Muscle layer of colon (tissue), 2 donors: ENCODE results near the gene P3H2.
"Not testable (repeated sequence)": the region's sequence is repeated elsewhere in the genome, so short reads cannot be mapped to it uniquely, and the experiment has no call there.

Source experiments
- H3K27ac ChIP-seq: one replicate; pipeline ENCODE4 v1.7.0; 2013; ENCODE audit warnings: low read depth, mild to moderate bottlenecking, low read length, moderate library complexity
- H3K27me3 ChIP-seq, 2 donors: one replicate each; pipeline ENCODE4 v1.7.0; 2013; ENCODE audit warnings: low read length in 2 of 2, mild to moderate bottlenecking in 2 of 2; ENCODE audit not compliant: insufficient read depth in 2 of 2, control insufficient read depth in 1 of 2
- H3K36me3 ChIP-seq: one replicate; pipeline ENCODE4 v1.7.0; 2013; ENCODE audit warnings: mild to moderate bottlenecking, low read length; ENCODE audit not compliant: insufficient read depth
- H3K4me1 ChIP-seq: one replicate; pipeline ENCODE4 v1.7.0; 2013; ENCODE audit warnings: mild to moderate bottlenecking, low read length; ENCODE audit not compliant: insufficient read depth
- H3K4me3 ChIP-seq, 2 donors: one replicate each; pipeline ENCODE4 v1.7.0; 2013; ENCODE audit warnings: low read length in 2 of 2, low read depth in 1 of 2, mild to moderate bottlenecking in 1 of 2, moderate library complexity in 1 of 2
- H3K9ac ChIP-seq: one replicate; pipeline ENCODE4 v1.7.0; 2013; ENCODE audit warnings: low read length
- H3K9me3 ChIP-seq: one replicate; pipeline ENCODE4 v1.7.0; 2013; ENCODE audit warnings: mild to moderate bottlenecking, low read length
- donor health status: abdominal sarcoma.
- donor health status: Adenocarcinoma of cecum.

P3H2 gene

GRCh38 chr3:190149830-190150619 is 29.3 kb upstream of the P3H2 start:
- not testable (repeated sequence) for H3K9me3 ChIP-seq, H3K36me3 ChIP-seq, H3K9ac ChIP-seq, H3K27me3 ChIP-seq, H3K4me3 ChIP-seq, H3K4me1 ChIP-seq, H3K27ac ChIP-seq

- H3K27me3 ChIP-seq, H3K4me1 ChIP-seq, H3K9ac ChIP-seq, H3K36me3 ChIP-seq, H3K27ac ChIP-seq, H3K4me3 ChIP-seq, H3K9me3 ChIP-seq: not testable (repeated sequence)
Measured at GRCh38 chr3:190144793-190145192, 24.1 kb upstream of the P3H2 start.

GRCh38 chr3:190142041-190142440 is 21.3 kb upstream of the P3H2 start:
- no peak overlapping the region for H3K9ac ChIP-seq
- no peaks in the 10 kb centered on the region for H3K4me1 ChIP-seq
- H3K27me3 ChIP-seq: no peaks in the 10 kb centered on the region
- no peaks in the 10 kb centered on the region for H3K9me3 ChIP-seq
- H3K27ac ChIP-seq: no peak overlapping the region
- H3K4me3 ChIP-seq: no peak overlapping the region
- no peaks in the 10 kb centered on the region for H3K36me3 ChIP-seq

- Histone ChIP-seq H3K27me3 (no peaks in the 10 kb centered on the region), H3K36me3 (no peaks in the 10 kb centered on the region), H3K9ac (no peak overlapping the region), H3K27ac (no peak overlapping the region), H3K9me3 (no peaks in the 10 kb centered on the region), H3K4me3 (no peak overlapping the region), H3K4me1 (no peaks in the 10 kb centered on the region)
Measured at GRCh38 chr3:190139365-190139764, 18.7 kb upstream of the P3H2 start.

- Histone ChIP-seq H3K36me3 (no peaks in the 10 kb centered on the region), H3K4me3 (no peak overlapping the region), H3K9me3 (no peaks in the 10 kb centered on the region), H3K9ac (no peak overlapping the region), H3K4me1 (no peaks in the 10 kb centered on the region), H3K27me3 (no peaks in the 10 kb centered on the region), H3K27ac (no peak overlapping the region)
Measured at GRCh38 chr3:190132371-190132770, 11.7 kb upstream of the P3H2 start.

- no peaks in the 10 kb centered on the region for H3K36me3 ChIP-seq
- no peak overlapping the region for H3K9ac ChIP-seq
- no peaks in the 10 kb centered on the region for H3K9me3 ChIP-seq
- no peak overlapping the region for H3K27ac ChIP-seq
- no peak overlapping the region for H3K4me3 ChIP-seq
- no peaks in the 10 kb centered on the region for H3K4me1 ChIP-seq
- H3K27me3 ChIP-seq: no peaks in the 10 kb centered on the region
Measured at GRCh38 chr3:190131329-190131728, 10.6 kb upstream of the P3H2 start.

GRCh38 chr3:190130696-190131095 is 10.0 kb upstream of the P3H2 start:
- Histone ChIP-seq H3K4me1 (no peaks in the 10 kb centered on the region), H3K36me3 (no peaks in the 10 kb centered on the region), H3K27ac (no peak overlapping the region), H3K9ac (no peak overlapping the region), H3K9me3 (no peaks in the 10 kb centered on the region), H3K27me3 (no peaks in the 10 kb centered on the region), H3K4me3 (no peak overlapping the region)

GRCh38 chr3:190130037-190130436 is 9.3 kb upstream of the P3H2 start:
- no peaks in the 10 kb centered on the region for H3K9me3 ChIP-seq

GRCh38 chr3:190127797-190128196 is 7.1 kb upstream of the P3H2 start:
- Histone ChIP-seq H3K4me1 (no peaks in the 10 kb centered on the region), H3K27ac (no peak overlapping the region), H3K4me3 (no peak overlapping the region), H3K27me3 (no peaks in the 10 kb centered on the region), H3K9ac (no peak overlapping the region), H3K36me3 (no peaks in the 10 kb centered on the region), H3K9me3 (no peaks in the 10 kb centered on the region)

More at GRCh38 chr3:190130037-190130436, 9.3 kb upstream of the P3H2 start:
- no peaks in the 10 kb centered on the region for H3K27me3 ChIP-seq
- H3K4me3 ChIP-seq: no peak overlapping the region
- H3K4me1 ChIP-seq: no peaks in the 10 kb centered on the region
- no peak overlapping the region for H3K27ac ChIP-seq
- no peak overlapping the region for H3K9ac ChIP-seq
- no peaks in the 10 kb centered on the region for H3K36me3 ChIP-seq

GRCh38 chr3:190127195-190127594 is 6.5 kb upstream of the P3H2 start:
- no peak overlapping the region for H3K4me3 ChIP-seq
- H3K4me1 ChIP-seq: no peaks in the 10 kb centered on the region
- H3K27ac ChIP-seq: no peak overlapping the region
- H3K27me3 ChIP-seq: no peaks in the 10 kb centered on the region
- H3K36me3 ChIP-seq: no peaks in the 10 kb centered on the region
- H3K9ac ChIP-seq: no peak overlapping the region
- no peaks in the 10 kb centered on the region for H3K9me3 ChIP-seq

GRCh38 chr3:190125436-190126068 is 4.9 kb upstream of the P3H2 start:
- Histone ChIP-seq H3K27me3 (no peaks in the 10 kb centered on the region), H3K9me3 (no peaks in the 10 kb centered on the region), H3K4me1 (peaks cover 4% of the 10 kb centered on the region), H3K27ac (no peak overlapping the region), H3K4me3 (no peak overlapping the region), H3K36me3 (no peaks in the 10 kb centered on the region), H3K9ac (no peak overlapping the region)

GRCh38 chr3:190124067-190124466 is 3.4 kb upstream of the P3H2 start:
- Histone ChIP-seq H3K4me1 (peaks cover 4% of the 10 kb centered on the region), H3K9ac (no peak overlapping the region), H3K36me3 (no peaks in the 10 kb centered on the region), H3K9me3 (no peaks in the 10 kb centered on the region), H3K4me3 (no peak overlapping the region), H3K27me3 (no peaks in the 10 kb centered on the region), H3K27ac (no peak overlapping the region)
